UCSD-AML1 (cell line): ENCODE data around the gene SLC38A8.

ENCODE experiments used
- DNase-seq: peaks from one replicate; lab custom pipeline; 2025; ENCODE audit not compliant: unreplicated experiment; lab: John Stamatoyannopoulos, UW

SLC38A8 gene

DNA sequence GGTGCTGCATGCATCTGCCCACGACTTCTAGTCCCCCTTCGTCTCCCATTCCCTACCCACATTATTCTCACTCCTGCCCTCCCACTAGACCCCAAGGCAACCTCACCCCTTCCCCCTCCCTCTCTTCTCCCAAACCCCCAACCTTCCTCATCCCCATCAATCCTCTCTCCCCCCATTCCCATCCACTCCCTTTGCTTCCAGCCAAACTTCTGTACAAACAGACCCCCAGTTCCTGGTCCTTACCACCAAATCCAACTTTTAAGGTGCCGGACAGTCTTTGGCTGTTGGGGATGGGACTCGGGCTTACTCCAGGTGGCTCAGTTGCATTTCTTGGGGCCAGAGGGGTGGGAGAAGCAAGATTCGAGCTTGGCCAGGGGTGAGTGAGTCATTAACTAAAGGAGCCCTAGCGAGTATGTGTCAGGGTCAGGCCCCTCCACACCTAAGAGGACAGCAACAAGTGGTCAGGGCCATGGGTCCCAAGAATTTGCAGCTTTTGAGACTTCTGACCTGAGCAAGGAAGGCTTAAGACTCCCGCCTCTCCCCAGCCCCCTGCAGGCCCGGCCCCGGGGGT is at the start of gene SLC38A8:
Gene SLC38A8 (minus strand): TSS at position 488 of the 571 bp plus-strand sequence. CDS start 638 bp downstream, outside the sequence.
- no peak for DNase-seq

DNA sequence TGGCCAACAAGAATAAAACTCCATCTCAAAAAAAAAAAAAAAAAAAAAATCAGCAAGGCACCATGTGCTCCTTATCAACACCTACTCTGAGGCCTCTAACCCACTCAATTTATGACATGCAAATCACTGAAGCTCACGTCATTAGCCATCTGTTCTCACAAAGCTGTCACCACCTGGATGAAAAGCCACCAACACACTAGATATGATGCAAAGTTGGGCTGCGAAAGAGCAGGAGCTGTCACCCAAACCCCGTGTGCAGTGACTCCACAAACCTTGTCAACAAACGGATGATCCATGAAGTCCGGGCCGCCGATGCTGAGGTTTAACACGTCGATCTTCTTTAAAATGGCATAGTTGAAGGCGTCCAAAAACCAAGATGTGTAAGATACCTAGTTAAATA is 48.9 kb upstream of the SLC38A8 start:
- no peak for DNase-seq

DNA sequence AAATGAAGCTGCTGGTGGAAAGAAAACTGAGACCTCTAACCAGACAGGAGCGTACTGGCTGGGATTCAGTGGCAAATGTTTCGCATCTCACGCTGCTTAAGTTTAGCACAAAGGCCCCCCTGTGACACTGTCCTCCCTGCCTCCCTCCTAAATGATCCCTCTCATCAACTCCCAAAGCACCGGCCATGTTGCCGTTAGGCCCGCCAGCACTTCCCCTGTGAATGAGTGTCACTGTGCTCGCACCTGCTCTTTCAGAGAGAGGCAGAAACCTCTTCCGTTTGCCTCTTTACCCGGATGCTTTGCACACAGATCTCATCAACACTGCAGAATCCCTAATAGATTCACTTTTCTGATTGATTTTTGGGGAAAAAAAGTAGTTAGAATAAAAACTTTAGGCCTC is 47.6 kb upstream of the SLC38A8 start:
- no peak for DNase-seq

DNA sequence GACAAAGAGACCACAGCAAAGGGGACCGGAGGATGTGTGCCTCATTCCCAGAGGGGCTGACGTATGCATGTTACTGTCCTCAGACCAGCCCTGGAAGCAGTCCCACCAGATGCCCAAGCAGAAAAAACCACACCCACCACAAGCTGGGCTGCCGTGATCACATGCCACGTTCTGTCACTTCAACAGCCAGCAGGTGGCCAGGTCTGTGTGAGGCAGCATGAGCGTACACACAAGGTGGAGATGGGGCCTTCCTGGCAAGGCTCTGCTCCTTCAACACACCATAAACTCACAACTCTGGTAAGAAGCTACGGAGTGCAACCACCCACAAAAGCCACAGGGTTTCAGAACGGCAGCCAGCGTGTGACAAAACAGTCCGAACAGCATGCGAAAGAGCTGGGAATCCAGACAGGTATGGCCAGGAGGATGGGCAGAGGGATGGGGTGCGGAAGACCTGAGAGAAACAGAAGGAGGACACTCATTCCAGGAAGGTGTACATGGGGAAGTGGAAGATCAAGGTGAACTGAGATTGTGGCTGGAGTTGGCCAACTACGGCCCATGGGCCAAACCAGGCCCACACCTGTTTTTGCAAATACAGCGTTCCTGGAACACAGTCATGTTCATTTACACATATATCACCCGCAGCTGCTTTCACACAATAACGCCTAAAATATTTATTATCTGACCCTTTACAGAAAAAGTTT is 46.2 kb upstream of the SLC38A8 start:
- no peak for DNase-seq

DNA sequence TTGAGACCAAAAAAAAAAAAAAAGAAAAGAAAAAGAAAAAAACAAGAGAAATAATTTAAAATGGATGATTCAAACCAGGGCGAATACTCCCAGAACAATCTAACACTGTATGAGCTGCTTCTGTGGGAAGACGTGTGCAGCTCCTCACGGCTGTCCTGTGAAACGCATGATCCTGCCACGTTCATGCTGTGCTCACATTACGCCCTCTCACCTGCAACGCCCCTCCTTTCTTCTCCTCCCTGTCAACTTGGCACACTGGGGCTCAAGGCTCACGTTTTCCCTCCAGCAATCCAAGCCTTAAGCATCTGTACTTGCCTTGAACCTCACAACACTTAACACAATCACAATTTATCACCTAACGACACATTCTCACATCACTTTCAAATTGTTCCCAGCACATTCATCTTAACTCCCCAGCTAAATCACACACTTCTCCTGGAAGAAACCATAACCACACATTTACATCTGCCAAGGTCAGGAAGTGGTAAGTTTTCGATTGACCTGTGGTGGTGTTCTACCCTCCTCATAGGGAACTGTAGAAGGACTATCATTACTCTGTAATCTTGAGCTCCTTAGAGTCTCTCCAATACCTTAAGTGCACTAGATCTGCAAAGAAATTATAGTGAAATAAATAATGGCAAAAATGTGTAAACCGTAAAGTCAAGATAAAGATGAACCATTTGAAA is 45.0 kb upstream of the SLC38A8 start:
- no peak for DNase-seq

DNA sequence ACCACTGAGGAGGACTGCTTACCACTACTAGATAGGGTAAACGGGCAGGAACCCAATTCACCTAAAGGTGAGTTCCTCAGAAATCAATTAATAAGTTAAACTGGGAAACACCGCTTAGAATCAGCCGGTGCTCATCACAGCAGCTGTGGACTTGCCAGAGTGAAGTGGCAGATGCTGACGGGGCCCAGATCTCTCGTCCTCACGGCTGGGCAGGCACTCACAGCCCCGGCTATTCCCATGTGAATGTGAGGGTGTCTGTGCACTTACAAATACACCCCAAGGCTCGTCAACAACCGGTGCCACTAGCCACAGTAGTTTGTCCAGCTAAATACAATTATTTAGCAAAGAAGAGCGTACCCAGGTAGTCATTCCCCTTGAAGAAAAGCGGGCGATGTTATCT is 44.4 kb upstream of the SLC38A8 start:
- DNase-seq = no peak

DNA sequence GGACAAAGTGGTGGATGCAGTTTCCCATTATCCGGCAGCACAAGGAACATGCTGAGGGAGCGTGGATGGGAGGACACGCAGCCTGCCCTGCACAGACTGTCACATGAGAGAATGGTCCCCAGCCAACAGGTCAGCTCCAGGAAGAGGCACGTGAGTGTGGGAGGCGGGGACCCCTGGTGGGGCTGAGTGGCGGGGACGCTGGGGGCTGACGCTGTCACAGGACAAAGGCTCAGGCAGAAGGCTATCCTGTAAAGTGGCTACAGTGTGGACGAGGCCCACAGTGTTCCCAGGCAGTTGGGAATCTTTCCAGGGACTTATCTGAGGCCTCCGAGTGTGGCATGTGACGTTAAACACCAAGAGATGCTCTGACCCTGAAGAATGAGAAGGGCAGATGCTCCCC is 43.7 kb upstream of the SLC38A8 start:
- DNase-seq = no peak

DNA sequence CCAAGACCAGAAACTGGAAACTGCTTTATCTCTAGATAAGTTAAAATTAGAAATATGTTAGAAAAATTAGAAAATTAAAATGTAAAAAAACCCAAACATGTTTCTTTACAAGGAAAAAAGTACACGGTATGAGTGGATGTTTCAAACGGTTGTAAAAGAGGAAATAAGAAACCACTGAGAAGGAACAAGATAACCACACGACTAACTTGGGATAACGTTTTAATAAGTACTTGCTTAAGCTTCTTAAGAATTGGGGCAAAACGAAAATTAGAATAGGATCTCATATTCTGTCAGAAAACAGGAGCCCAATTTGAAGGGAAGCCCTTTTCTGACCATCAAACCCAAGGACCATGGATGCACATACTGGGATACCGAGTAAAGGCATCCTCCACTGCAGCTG is 43.2 kb upstream of the SLC38A8 start:
- no peak for DNase-seq

DNA sequence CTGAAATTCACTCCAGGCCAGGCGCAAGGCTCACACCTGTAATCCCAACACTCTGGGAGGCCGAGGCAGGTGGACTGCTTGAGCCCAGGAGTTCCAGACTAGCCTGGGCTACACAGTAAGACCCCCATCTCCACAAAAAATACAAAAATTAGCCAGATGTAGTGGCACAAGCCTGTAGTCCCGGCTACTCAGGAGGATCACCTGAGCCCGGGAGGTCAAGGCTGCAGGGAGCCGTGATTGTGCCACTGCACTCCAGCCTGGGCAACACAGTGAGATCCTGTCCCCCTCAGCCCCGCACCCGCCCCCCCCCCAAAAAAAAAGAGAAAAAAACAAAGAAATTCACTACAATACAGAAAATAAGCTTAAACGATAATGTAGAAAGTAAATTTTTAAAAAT is 42.7 kb upstream of the SLC38A8 start:
- DNase-seq = no peak

DNA sequence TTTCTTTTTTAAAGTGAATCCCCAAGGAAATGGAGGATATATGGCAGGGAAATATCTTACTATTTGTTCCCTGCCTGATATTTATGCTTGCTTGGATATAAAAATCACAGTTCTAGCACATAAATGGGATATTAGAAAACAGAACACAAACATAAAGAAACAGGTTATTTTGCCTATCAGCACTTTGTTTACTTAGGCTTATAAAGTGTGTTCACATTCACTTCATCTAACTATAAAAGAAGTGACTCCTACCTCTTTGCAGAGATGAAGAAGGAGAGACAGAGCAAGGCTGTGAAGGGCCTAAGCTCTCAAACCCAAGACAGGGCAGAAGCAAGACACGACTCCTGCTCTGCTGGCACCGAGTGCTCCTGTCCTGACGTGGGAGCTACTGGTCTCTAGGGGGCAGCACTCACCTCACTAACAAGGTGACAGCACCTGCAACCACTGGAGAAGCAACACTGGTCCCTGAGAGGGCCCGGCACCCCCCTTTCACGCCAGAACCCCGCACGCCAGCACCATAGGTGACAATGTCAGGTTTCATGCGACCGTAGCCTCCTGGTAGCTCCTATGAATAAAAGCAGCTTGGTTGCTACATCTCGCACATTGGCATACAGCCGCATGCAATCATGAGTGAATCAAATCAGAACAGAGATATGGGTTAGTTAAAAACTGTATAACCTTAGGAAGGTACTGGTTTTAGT is 42.1 kb upstream of the SLC38A8 start:
- peak; percentile 43 for DNase-seq

DNA sequence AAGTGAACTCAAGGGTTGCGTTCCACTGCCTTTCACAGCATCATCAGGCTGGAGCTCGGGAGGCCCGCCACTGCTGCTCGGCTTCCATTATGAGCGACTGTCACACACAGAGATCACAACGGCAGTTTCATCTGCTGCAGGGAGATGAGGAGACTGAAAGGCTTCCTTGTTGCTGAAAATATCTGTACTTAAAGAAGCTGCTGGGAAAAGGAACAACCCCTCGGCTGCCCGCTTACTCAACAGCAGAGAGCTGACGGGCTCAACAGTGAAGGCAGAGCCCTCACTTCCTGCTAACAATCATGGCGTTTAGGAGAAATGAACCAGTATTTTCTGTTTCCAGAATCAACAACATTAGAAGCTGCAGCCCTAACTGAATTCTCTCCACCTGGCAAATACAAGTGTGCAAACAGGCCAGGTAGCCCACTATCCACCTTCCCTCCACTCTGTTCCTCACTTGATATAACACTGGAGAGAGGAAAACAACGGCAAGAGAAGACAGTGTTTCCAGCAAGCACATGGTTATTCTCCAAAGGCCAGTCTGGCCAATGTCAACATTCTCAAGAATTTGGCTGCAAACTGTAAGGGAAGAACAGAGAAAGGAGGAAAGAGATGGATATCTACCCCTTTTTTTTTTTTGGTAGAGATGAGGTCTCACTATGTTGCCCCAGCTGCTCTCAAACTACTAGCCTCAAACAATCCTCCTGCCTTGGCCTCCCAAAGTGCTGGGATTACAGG is 40.4 kb upstream of the SLC38A8 start:
- DNase-seq = no peak

DNA sequence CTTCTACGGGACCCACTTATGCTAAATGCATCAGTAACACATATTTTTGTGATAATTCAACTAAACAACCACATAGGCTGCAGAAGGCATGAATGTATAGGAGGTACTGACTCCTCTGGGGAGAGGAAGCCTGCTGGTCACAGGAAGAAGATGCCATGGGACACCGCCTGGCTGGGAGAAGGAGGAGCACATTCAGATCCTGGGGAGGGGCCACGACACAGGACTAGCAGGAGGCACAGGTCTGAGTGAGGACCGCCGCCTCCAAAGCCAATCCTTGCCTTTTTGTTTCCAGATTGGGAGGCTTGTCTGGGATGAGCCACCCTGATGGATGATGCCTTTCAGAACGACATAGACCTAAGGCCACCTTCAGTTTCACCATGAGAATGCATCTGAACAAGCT is 39.5 kb upstream of the SLC38A8 start:
- DNase-seq = no peak

DNA sequence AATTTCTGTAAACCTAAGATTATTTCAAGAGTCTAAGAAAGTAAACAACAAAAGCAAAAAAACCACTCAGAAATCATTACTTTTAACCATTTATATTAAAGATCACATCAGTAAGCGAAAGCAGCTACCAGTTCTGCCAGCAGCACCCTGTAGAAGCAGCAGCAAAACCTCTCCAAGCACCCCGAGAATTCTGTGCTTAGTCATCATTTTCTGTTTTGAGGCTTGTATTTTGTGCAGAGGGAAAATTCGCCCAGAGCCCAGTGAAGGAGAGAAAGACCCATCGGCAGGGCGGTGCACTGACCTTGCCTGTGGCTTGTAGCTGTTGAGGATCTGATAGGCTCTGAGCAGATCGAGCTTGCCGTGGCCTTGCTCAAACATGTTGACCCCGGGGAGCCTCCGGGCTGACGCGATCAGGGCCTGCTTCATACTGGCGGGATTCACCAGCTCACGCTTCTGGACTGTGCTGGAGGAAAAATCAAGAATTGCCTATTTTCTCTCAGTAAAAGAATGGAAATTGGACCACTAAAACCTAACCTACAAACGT is 38.9 kb upstream of the SLC38A8 start:
- no peak for DNase-seq

DNA sequence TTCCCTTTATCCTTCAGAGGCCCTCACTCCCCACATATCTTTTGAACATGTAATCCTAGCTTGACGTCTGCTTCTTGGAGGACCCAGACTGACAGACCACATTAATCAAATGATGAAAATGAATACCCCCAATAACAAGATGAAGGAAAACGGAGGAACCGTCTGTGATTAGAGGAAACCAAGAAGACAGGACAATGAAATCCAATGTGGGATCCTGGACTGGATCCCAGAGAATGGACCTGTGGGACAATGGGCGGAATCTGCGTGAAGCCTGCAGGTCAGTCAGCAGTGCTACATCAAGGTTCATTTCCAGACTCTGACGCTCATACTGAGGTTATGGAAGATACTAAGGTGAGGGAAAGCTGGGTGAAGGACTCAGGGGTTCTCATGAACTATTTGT is 38.2 kb upstream of the SLC38A8 start:
- DNase-seq = no peak

DNA sequence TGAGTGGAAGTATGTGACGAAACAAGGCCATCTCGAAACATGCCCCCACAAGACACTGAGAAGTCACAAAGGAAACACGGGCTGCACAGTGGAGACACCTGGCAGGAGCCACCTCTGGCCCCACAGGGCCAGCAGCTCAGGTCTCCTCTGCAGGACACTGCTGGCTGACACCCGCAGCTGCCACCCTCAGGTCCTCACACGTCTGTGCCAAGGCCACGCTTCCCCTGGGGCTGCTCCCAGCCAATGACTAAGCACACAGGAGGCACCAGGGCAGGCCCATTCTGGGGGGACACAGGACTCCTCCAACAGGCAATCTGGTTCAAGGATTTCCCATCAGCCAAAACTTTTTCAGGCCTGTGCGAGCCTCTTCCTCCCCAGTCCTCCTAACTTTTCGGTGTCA is 37.8 kb upstream of the SLC38A8 start:
- no peak for DNase-seq

DNA sequence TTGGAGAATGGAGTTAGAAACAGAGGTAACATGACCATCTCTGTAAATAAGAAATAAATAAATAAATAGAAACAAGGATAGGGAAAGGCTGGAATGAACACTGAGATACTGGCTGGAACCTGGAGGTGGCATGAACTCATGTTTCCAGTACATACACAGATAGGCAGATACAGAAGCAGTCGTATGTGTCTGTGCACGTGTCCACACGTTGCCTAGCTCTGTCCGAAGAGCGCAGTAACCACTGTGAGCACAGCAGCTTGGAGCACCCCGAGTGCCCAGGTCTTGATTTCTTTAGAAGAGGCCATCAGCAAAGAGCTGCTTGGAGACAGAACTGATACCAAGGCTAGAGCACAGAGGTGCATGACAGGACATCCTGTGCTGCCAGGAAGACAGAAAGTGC is 37.1 kb upstream of the SLC38A8 start:
- DNase-seq = no peak

DNA sequence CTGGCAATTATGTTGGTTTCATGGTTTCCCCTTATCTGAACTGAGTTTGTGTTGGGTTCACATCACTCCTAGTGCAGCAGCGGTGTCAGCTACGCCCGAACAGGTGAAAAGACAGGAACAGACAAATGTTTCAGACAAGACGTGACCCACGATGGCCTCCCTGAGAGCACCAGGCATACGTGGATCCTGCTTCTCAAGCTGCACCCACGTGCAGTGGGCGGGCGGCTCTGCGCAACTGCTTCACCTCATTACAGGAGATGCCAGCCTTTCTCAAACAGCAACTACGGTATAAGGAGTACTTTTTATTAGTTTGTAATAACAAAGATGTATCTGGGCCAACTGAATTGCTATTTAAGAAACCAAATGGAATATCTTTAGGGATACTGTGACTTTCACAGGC is 32.8 kb upstream of the SLC38A8 start:
- DNase-seq = no peak

DNA sequence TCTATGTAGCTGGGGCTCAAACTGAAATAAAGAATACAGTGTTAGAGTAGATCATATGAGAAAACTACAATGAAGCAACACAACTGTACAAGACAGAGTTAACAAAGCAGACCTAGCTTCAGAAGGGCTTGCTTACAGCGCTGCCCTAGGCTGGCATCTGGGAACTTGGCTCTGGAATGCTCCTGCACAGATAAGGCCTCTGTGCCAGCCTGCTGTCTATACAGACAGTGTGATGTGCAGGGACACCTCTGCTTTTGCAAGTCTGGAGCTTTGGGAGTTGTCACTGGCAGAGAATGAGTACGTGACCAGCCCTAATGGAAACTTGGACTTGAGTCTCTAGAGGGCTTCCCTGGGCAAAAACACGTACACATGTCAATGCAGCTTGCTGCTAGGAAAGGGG is 32.1 kb upstream of the SLC38A8 start:
- no peak for DNase-seq

DNA sequence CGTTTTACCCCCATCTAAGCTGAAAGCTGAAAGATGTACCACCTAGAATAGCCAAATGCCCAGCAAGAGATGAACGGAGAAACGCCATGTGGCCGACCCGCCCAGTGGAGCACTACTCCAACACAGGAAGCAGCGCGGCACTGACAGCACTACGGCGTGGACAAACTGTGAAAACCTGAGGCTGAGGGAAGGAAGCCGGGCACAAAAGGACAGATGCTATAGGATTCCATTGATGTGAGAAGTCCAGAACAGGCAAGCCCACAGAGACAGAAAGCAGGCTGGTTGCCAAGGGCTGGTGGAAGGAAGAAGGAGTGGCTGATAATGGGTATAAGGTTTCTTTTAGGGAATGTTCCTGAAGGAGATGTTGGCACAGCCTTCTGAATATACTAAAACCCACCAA is 29.4 kb upstream of the SLC38A8 start:
- DNase-seq = no peak

DNA sequence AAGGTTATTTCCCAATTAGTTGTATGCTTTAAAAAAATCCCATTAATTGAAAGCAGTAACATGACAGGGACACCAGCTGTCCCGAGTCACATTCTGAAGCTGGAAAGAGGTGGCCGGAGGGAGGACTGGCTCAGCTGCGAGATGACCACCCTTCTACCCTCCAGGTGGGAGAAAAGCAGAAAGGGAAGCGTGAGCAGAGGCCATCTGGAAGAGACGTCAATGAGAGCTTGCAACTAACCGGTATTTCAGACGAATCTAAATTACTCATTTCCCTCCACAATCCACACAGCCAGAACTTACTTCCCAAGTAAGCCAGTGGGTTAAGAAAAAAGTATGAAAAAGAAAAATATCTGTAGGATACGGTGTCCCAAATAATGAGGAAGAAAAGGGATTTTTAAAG is 28.5 kb upstream of the SLC38A8 start:
- DNase-seq = no peak

DNA sequence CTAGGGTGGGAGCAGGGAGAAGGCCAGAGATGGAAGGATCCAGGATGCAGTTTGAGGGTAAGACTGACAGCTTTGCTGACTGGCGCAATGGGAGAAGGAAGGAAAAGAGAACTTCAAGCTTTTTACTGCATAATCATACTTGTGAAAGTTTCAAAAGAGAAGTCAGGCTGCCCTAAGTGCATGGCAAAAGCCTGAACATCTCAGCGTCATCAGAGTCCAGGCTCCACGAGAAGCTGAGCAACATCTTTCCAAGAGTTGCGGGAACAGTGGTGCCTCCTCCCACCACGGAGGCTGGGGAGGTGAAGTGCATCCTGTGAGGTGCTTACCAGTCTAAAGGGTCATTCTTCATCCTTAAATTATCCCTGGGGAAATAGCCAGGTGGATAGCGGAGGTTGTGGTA is 26.9 kb upstream of the SLC38A8 start:
- DNase-seq = no peak
